ENCODE results near the gene CADPS. TPM values are rescaled to one million over a fixed set of nuclear protein-coding genes. Genes with fewer than 3 reads are reported as not detected.

CADPS gene
- total and polyA plus RNA-seq, 9 of the 15 experiments (the other 6 are each of a cell fraction or from before 2014, with no cell fraction given) = not detected

DNA sequence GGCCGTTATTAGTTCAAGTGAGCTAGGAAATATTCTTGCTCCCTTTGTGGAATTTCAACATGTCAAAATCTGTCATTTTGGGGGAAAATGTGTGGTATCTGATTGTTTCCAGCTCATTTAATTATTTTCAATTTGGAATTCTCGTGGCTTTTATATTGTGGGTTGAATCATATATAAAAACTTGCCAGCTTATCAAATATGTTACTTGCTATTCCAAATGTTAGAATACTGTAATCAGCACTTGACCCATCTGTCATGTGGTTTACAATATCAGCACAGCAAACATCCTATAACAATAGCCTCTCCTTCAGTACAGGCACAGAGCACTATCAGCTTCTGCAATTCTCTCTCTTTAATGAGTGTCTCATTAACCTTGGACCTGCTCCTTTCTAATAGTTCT, 371.7 kb downstream of the CADPS start:
- intact Hi-C loops (cut with micrococcal nuclease) (no loop called here), in situ Hi-C loops (cut with MboI) (no loop called here)
- Histone ChIP-seq H3K9me3 (replicated peaks; ENCODE audit: control insufficient read depth, insufficient read depth, low read depth, low read length) (no peaks in the 10 kb centered on the region), H3K79me2 (ENCODE audit: control insufficient read depth, insufficient read depth, low read length) (no peaks in the 10 kb centered on the region), H2AFZ (ENCODE audit: low read depth, low read length) (no peak overlapping the region), H3K4me1 (replicated peaks in 1 of 2; ENCODE audit: control insufficient read depth in 2 of 2, insufficient read depth in 2 of 2, low read length in 2 of 2) (no peaks in the 10 kb centered on the region), H4K20me1 (replicated peaks; ENCODE audit: control insufficient read depth, insufficient read depth, low read length) (no peaks in the 10 kb centered on the region), H3K27ac (ENCODE audit: extremely low read depth, low read depth, low read length) (no peak overlapping the region), H3K27me3 (ENCODE audit: control insufficient read depth in 2 of 2, insufficient read depth in 2 of 2, low read length in 2 of 2) (no peaks in the 10 kb centered on the region), H3K9me1 (ENCODE audit: control insufficient read depth, insufficient read depth, low read length) (no peaks in the 10 kb centered on the region), H3K9ac (ENCODE audit: insufficient read depth in 1 of 2, low read depth in 2 of 2, low read length in 2 of 2) (no peak overlapping the region), H3K36me3 (ENCODE audit: control insufficient read depth, insufficient read depth, low read length) (no peaks in the 10 kb centered on the region), H3K4me2 (ENCODE audit: insufficient read depth, low read length) (no peak overlapping the region), H3K4me3 (no peak overlapping the region)
- POLR2A ChIA-PET = no interaction called here
- CTCF ChIA-PET (ENCODE audit: low intra/inter-chr PET ratio) = no interaction called here
- no TSS peak for BruUV-seq (replicated peaks)
- TF ChIP-seq PRMT5 (CRISPR knock-in tag; IDR thresholded peaks at IDR 0.05) (no peak), SMAD1 (IDR thresholded peaks at IDR 0.05; ENCODE audit: low read depth, low read length, partially characterized antibody) (no peak), PTRF (tag; IDR thresholded peaks at IDR 0.05) (no peak), POLR2AphosphoS5 (IDR thresholded peaks at IDR 0.05; ENCODE audit: control insufficient read depth, insufficient read depth, low read depth, low read length) (no peak)
- TF ChIP-seq, protein P1, sequence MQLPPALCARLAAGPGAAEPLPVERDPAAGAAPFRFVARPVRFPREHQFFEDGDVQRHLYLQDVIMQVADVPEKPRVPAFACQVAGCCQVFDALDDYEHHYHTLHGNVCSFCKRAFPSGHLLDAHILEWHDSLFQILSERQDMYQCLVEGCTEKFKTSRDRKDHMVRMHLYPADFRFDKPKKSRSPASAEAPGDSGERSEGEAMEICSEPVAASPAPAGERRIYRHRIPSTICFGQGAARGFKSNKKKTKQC (CRISPR knock-in tag; IDR thresholded peaks at IDR 0.05) = no peak
- TF ChIP-seq, protein P2, sequence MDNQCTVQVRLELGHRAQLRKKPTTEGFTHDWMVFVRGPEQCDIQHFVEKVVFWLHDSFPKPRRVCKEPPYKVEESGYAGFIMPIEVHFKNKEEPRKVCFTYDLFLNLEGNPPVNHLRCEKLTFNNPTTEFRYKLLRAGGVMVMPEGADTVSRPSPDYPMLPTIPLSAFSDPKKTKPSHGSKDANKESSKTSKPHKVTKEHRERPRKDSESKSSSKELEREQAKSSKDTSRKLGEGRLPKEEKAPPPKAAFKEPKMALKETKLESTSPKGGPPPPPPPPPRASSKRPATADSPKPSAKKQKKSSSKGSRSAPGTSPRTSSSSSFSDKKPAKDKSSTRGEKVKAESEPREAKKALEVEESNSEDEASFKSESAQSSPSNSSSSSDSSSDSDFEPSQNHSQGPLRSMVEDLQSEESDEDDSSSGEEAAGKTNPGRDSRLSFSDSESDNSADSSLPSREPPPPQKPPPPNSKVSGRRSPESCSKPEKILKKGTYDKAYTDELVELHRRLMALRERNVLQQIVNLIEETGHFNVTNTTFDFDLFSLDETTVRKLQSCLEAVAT (IDR thresholded peaks at IDR 0.05) = no peak
- ATAC-seq = no peak
- no peak for FAIRE-seq
- WGBS (ENCODE audit: insufficient coverage, low coverage, missing lambda C conversion rate) = 0% methylated on average over 2 of the region's 2 CpGs
- DNase-seq (ENCODE audit: extremely low read depth in 1 of 4, low spot score in 3 of 4) = no peak

All from K562 (cell line).